UCSD-AML1 (cell line): Measurements from ENCODE around the gene FGF18.
"Not testable (repeated sequence)": the region's sequence is repeated elsewhere in the genome, so short reads cannot be mapped to it uniquely, and the experiment has no call there.

ENCODE experiments used
- DNase-seq: peaks from one replicate; lab custom pipeline; 2025; ENCODE audit not compliant: unreplicated experiment; lab: John Stamatoyannopoulos, UW

Gene FGF18

DNA sequence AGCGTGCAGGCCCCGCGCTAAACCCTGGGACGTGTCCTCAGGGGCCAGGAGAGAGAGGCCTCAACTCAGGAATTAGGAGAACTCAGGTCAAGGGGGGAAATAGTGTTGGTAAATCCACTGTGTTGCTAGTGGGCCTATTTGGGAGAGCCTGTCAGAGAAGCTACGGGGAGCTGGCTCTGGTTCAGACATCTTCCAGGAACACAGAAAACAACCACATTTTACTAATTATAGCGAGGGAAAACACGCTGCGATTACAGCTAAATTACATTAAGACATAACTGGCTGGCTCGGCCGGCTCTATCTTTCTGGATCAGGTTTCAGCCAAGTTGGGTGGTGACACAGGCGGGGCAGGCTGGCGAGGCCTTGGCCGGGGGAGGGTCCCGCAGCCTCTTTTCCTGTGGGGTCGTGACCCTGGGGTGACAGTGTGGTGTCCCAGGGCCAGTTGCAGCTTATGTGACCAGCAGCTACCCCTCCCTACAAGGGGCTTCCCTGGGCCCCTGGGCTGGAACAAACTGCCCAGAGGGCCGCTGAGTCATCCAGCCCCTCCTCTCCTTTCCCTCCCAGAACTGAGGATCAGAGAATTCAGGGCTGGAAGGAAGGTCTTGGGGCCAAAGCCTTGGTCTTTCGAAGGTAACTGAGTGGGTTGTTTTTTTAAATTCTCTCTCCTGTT, 75.1 kb downstream of the FGF18 start:
- no peak for DNase-seq

- no peak for DNase-seq
Observed at GRCh38 chr5:171495122-171495700, 75.8 kb downstream of the FGF18 start.

DNA sequence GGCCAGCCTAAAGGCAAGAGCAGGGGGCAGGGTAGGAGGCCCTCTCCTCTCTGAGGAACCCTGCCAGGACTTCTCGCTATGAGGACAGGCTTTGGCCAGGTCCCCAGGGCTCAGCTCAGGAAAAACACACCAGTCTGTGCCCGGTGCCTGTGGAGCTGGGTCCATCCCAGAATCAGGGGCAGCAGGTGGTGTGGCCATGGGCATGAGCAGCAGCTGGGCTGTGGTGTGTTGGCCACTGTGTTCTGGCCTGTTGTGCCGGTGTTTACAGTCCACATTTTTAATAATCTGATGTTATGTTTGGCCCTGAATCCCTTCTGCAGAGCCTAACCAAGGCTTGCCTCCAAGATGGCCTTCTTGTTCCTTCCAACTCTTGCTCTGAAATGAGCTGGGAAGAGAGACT, 77.0 kb downstream of the FGF18 start:
- no peak for DNase-seq

DNA sequence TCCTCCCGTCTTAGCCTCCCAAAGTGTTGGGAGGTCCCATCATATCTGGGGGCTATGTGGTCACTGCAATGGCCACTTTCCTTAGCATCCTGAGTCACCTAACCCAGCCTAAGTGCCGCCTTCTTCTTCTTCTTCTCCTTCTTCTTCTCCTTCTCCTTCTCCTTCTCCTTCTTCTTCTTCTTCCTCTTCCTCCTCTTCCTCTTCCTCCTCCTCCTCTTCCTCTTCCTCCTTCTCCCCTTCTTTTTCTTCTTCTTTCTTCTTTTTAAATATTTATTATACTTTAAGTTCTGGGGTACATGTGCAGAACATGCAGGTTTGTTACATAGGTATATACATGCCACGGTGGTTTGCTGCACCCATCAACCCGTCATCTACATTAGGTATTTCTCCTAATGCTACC, 78.0 kb downstream of the FGF18 start:
- not testable (repeated sequence) for DNase-seq

- DNase-seq = no peak
Observed at GRCh38 chr5:171498166-171498565, 78.7 kb downstream of the FGF18 start.

DNA sequence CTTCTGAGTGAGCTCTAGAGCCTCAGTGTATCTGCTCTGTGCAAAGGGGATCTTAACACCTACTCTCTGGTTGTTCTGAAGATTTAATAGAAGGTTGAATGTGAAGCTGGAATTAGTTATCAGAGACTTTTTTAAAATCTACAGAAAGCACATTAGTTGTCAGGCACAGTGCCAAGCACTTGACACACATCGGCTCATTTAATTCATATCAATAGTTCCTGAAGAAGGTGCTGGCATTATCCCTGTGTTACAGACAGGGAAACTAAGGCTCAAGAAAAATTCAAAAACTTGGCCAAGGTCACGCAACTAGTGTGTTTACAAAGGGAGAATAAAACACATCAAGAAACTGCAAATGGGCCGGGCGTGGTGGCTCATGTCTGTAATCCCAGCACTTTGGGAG, 80.2 kb downstream of the FGF18 start:
- DNase-seq = no peak

DNA sequence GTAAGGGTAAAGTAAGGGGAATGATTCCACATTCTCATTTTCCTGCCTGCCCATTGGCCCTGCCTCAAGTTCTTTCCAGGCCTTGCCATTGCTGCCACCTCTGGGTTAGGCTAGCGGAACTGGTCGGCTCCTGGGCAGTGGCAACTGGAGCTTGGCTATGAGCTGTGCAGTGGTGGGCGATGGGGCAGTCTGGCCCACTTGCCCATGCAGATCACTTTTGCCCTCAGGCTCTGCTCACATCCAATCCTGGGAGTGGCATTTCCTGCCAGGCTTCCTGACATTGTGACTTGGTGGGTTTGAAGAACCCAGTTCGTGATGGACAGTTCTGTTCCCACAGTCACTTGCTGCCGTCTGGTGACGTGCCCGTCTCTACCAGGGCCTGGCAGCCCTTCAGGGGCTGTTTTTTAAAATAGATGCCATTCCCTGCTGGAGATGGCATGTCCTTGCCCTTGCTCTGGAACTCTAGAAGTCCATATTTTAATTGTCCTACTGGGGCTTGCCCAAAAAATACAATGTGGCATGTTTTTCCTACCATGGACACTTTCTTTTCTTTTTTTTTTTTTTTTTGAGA, 86.1 kb downstream of the FGF18 start:
- DNase-seq = no peak

DNA sequence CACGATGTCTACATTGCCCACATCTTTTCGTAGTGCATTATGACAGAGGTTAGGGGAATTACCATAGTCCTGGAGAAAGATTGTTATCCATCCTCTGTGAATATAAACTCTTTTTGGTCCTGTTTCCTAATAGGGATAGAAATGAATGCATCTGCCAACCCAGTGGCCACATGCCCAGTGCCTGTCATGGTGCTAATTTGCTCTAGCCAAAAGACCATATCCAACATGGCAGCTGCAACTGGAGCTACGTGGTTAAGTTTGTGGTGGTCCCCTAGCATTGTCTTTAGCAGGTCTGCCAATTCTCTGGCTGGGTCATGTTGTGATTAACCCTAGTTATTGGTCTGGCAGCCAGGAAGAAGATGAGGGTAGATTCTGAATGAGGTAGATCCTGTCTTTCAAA, 87.5 kb downstream of the FGF18 start:
- DNase-seq = no peak
